Measurements from ENCODE around the gene FOXD2. TPM values are rescaled to one million over a fixed set of nuclear protein-coding genes. Genes with fewer than 3 reads are reported as not detected.
A peak's percentile ranks its signal among the peaks of the same experiment; 100 is the strongest.

The FOXD2 gene
- total and polyA plus RNA-seq, 8 donors = 0.02 to 0.19 (median 0.07) TPM

GRCh38 chr1:47444297-47444561 lies 6.4 kb downstream of the FOXD2 start:
- intact Hi-C loops (cut with DNase I) = no loop called here
- H3K27ac ChIP-seq = no peak overlapping the region
- TF ChIP-seq CTCF (IDR thresholded peaks at IDR 0.05) = no peak
- H3K27me3 ChIP-seq = peaks cover 0 to 52% (median 20%) of the 10 kb centered on the region in 4 donors
- no peaks in the 10 kb centered on the region for H3K9me3 ChIP-seq
- WGBS, 2 donors = 15 to 17% methylated on average over 15 of the region's 15 CpGs
- no peaks in the 10 kb centered on the region for H3K4me1 ChIP-seq
- DNase-seq (no peak), FAIRE-seq (no peak), ATAC-seq (no peak)
- H3K36me3 ChIP-seq = no peaks in the 10 kb centered on the region
- H3K4me3 ChIP-seq = no peak overlapping the region

GRCh38 chr1:47444562-47445465 lies 7.0 kb downstream of the FOXD2 start:
- no peak overlapping the region for H3K27ac ChIP-seq
- H3K4me3 ChIP-seq = peak overlapping the region in 2 of 4 donors; percentile 5 to 22
- H3K4me1 ChIP-seq = no peaks in the 10 kb centered on the region
- FAIRE-seq (no peak), DNase-seq (peak in 1 of 6 donors; percentile 64), ATAC-seq (peak in 3 of 4 donors; percentile 37 to 84 (median 64))
- no peaks in the 10 kb centered on the region for H3K9me3 ChIP-seq
- TF ChIP-seq CTCF (IDR thresholded peaks at IDR 0.05) = no peak
- peaks cover 0 to 48% (median 20%) of the 10 kb centered on the region in 4 donors for H3K27me3 ChIP-seq
- intact Hi-C loops (cut with DNase I) = loop anchor here in 1 of 3 donors (5.0 kb wide), 1 partner anchor 262 kb away; no protein-coding TSS in a partner anchor
- WGBS, 2 donors = 5 to 6% methylated on average over 67 to 73 of the region's 73 CpGs
- H3K36me3 ChIP-seq = no peaks in the 10 kb centered on the region

GRCh38 chr1:47445823-47446550 lies 8.1 kb downstream of the FOXD2 start:
- Histone ChIP-seq H3K27ac (no peak overlapping the region), H3K9me3 (no peaks in the 10 kb centered on the region), H3K4me3 (no peak overlapping the region), H3K27me3 (peaks cover 0 to 48% (median 20%) of the 10 kb centered on the region in 4 donors), H3K36me3 (no peaks in the 10 kb centered on the region), H3K4me1 (no peaks in the 10 kb centered on the region)
- WGBS, 2 donors = 9 to 10% methylated on average over 25 of the region's 25 CpGs
- ATAC-seq (no peak), FAIRE-seq (no peak), DNase-seq (no peak)
- TF ChIP-seq CTCF (IDR thresholded peaks at IDR 0.05) = no peak
- intact Hi-C loops (cut with DNase I) = loop anchor here in 1 of 3 donors (5.0 kb wide), 1 partner anchor 261 kb away; no protein-coding TSS in a partner anchor

GRCh38 chr1:47448462-47449222 lies 10.8 kb downstream of the FOXD2 start:
- ATAC-seq (no peak), DNase-seq (no peak)
- no peak for TF ChIP-seq CTCF (IDR thresholded peaks at IDR 0.05)

More at GRCh38 chr1:47448462-47449222, 10.8 kb downstream of the FOXD2 start:
- Histone ChIP-seq H3K27ac (no peak overlapping the region), H3K36me3 (no peaks in the 10 kb centered on the region), H3K9me3 (no peaks in the 10 kb centered on the region), H3K4me3 (no peak overlapping the region), H3K4me1 (no peaks in the 10 kb centered on the region), H3K27me3 (peaks cover 0 to 37% (median 13%) of the 10 kb centered on the region in 4 donors)
- FAIRE-seq = no peak
- 33 to 38% methylated on average over 4 of the region's 4 CpGs for WGBS, 2 donors
- intact Hi-C loops (cut with DNase I) = loop anchor here in 1 of 3 donors (5.0 kb wide), 1 partner anchor 259 kb away; no protein-coding TSS in a partner anchor
